K562 (cell line): ENCODE measurements around the gene AFG1L. TPM values are rescaled to one million over a fixed set of nuclear protein-coding genes. Genes with fewer than 3 reads are reported as not detected.

ENCODE experiments used
- ATAC-seq: fragments of 200-7000 bp; cut with Tn5 transposase; 3 replicates; pipeline ENCODE4 v1.9.1; 2020; ENCODE audit warnings: moderate library complexity
- BruUV-seq: library from RNA; stranded (reverse); fragments of 400-500 nt; replicated peaks from 2 replicates; lab custom pipeline; 2021; lab: Mats Ljungman, UMichigan
- CTCF ChIA-PET: fragments of 300-600 bp; formaldehyde crosslinking; extraction: SDS; loops from one replicate; lab custom pipeline; 2021; ENCODE audit warnings: low intra/inter-chr PET ratio; lab: Yijun Ruan, JAX
- POLR2A ChIA-PET: fragments of 300-600, 350-650 bp; sonication (Branson Sonifier 250); formaldehyde crosslinking; extraction: SDS; loops from one replicate; lab custom pipeline; 2021; ENCODE audit warnings: antibody characterized with exemption, inconsistent platforms; lab: Yijun Ruan, JAX
- DNase-seq, 4 experiments: peaks; one replicate each; pipeline versions ENCODE4 v3.0.0 to v3.0.0-alpha.2; 2011 to 2018; ENCODE audit warnings: low spot score in 3 of 4, mixed read lengths in 3 of 4; ENCODE audit errors: extremely low read depth in 1 of 4
- FAIRE-seq: peaks from 2 replicates; lab custom pipeline; 2011; peaks lifted over from hg19 to GRCh38; lab: Jason Lieb, UNC
- H2AFZ ChIP-seq: 2 replicates; pipeline ENCODE4 v1.6.0; 2011; ENCODE audit warnings: low read depth, low read length, control low read depth, inconsistent platforms
- H3K27ac ChIP-seq: fragments of 200-600 bp; 3 replicates; pipeline ENCODE4 v1.8.0; 2011; ENCODE audit warnings: low read depth, mild to moderate bottlenecking, control low read depth, inconsistent platforms, low read length, moderate library complexity, mixed read lengths; ENCODE audit errors: extremely low read depth
- H3K27me3 ChIP-seq, 2 experiments: fragments of 300-600 bp in 1 of 2; 2 replicates in 1 of 2; 3 replicates in 1 of 2; pipeline versions ENCODE4 v1.6.0 to v1.8.0; 2011; ENCODE audit warnings: inconsistent platforms in 2 of 2, low read length in 2 of 2, mild to moderate bottlenecking in 1 of 2, mixed read lengths in 1 of 2, moderate library complexity in 1 of 2; ENCODE audit not compliant: control insufficient read depth in 2 of 2, insufficient read depth in 2 of 2
- H3K36me3 ChIP-seq: fragments of 300-600 bp; 3 replicates; pipeline ENCODE4 v1.8.0; 2011; ENCODE audit warnings: mild to moderate bottlenecking, low read length, inconsistent platforms; ENCODE audit not compliant: control insufficient read depth, insufficient read depth
- H3K4me1 ChIP-seq, 2 experiments: fragments of 200-600 bp in 1 of 2; replicated peaks in 1 of 2; 2 replicates in 1 of 2; 3 replicates in 1 of 2; pipeline versions ENCODE4 v1.5.1 to v1.8.0; 2011; ENCODE audit warnings: inconsistent platforms in 2 of 2, low read length in 2 of 2, mild to moderate bottlenecking in 1 of 2, mixed read lengths in 1 of 2, moderate library complexity in 1 of 2; ENCODE audit not compliant: control insufficient read depth in 2 of 2, insufficient read depth in 2 of 2
- H3K4me2 ChIP-seq: 2 replicates; pipeline ENCODE4 v1.6.1; 2011; ENCODE audit warnings: low read length, control low read depth, inconsistent platforms, mixed read lengths; ENCODE audit not compliant: insufficient read depth
- H3K4me3 ChIP-seq: fragments of 200-600 bp; sonication (generic), shearing (Covaris generic); 2 replicates; pipeline ENCODE4 v1.5.1; 2016; ENCODE audit warnings: control low read depth, inconsistent platforms
- H3K79me2 ChIP-seq: fragments of 200-600 bp; 3 replicates; pipeline ENCODE4 v1.8.0; 2011; ENCODE audit warnings: low read length, inconsistent platforms; ENCODE audit not compliant: control insufficient read depth, insufficient read depth
- H3K9ac ChIP-seq, 2 experiments: 2 replicates each; pipeline versions ENCODE4 v1.6.0 to v1.6.1; 2011; ENCODE audit warnings: low read depth in 2 of 2, low read length in 2 of 2, control low read depth in 1 of 2, inconsistent platforms in 1 of 2, mild to moderate bottlenecking in 1 of 2, mixed read lengths in 1 of 2; ENCODE audit not compliant: insufficient read depth in 1 of 2
- H3K9me1 ChIP-seq: one replicate; pipeline ENCODE4 v1.6.0; 2011; ENCODE audit warnings: inconsistent platforms, mild to moderate bottlenecking, low read length, moderate library complexity; ENCODE audit not compliant: control insufficient read depth, insufficient read depth
- H3K9me3 ChIP-seq: replicated peaks from 2 replicates; pipeline ENCODE4 v1.5.1; 2011; ENCODE audit warnings: low read depth, low read length, inconsistent platforms; ENCODE audit not compliant: control insufficient read depth, insufficient read depth
- H4K20me1 ChIP-seq: replicated peaks from 2 replicates; pipeline ENCODE4 v1.6.1; 2011; ENCODE audit warnings: low read length, inconsistent platforms, mixed read lengths; ENCODE audit not compliant: control insufficient read depth, insufficient read depth
- CBFA2T2 ChIP-seq: fragments of 450-650 bp; conservative IDR thresholded peaks from 2 replicates; pipeline ENCODE4 v1.6.1; 2017; ENCODE audit warnings: mild to moderate bottlenecking
- CBX5 ChIP-seq: IDR thresholded peaks from 2 replicates; pipeline ENCODE4 v1.6.1; 2014; ENCODE audit warnings: low read depth, borderline replicate concordance
- E2F5 ChIP-seq: sonication (generic); formaldehyde crosslinking; IDR thresholded peaks from 2 replicates; pipeline ENCODE4 v1.8.0; 2022; ENCODE audit warnings: mild to moderate bottlenecking, missing genetic modification reagents
- EP400 ChIP-seq: fragments of 450-650 bp; IDR thresholded peaks from 2 replicates; pipeline ENCODE4 v1.6.1; 2017; ENCODE audit warnings: antibody characterized with exemption, mild to moderate bottlenecking, moderate library complexity
- ESRRA ChIP-seq: fragments of 450-650 bp; IDR thresholded peaks from 2 replicates; pipeline ENCODE4 v1.6.1; 2014; ENCODE audit warnings: low read depth, mild to moderate bottlenecking, moderate library complexity, borderline replicate concordance
- GATAD2B ChIP-seq: fragments of 450-650 bp; IDR thresholded peaks from 2 replicates; pipeline ENCODE4 v1.6.1; 2017; ENCODE audit warnings: mild to moderate bottlenecking, borderline replicate concordance
- HOMEZ ChIP-seq: fragments of 250-450 bp; sonication (Bioruptor Pico); IDR thresholded peaks from 2 replicates; pipeline ENCODE4 v1.4.0; 2020; ENCODE audit warnings: mild to moderate bottlenecking, moderate library complexity
- HSF4 ChIP-seq: fragments of 250-450 bp; sonication (Bioruptor Pico); IDR thresholded peaks from 2 replicates; pipeline ENCODE4 v2.1.2; 2022; ENCODE audit warnings: mild to moderate bottlenecking, moderate library complexity, borderline replicate concordance
- IFI16 ChIP-seq: fragments of 250-450 bp; sonication (Bioruptor Pico); IDR thresholded peaks from 2 replicates; pipeline ENCODE4 v2.1.2; 2022; ENCODE audit warnings: mild to moderate bottlenecking, inconsistent platforms
- RB1 ChIP-seq: fragments of 450-650 bp; IDR thresholded peaks from 2 replicates; pipeline ENCODE4 v1.6.1; 2017; ENCODE audit warnings: low read depth, mild to moderate bottlenecking
- XRCC4 ChIP-seq: IDR thresholded peaks from one replicate; pipeline ENCODE4 v1.6.1; 2011; ENCODE audit not compliant: insufficient read depth, insufficient read length; ENCODE audit errors: extremely low read depth
- ZNF143 ChIP-seq: sonication (generic); formaldehyde crosslinking; IDR thresholded peaks from 2 replicates; pipeline ENCODE4 v1.9.0; 2022; ENCODE audit warnings: mild to moderate bottlenecking, missing genetic modification reagents
- ZNF146 ChIP-seq: IDR thresholded peaks from one replicate; pipeline ENCODE4 v1.6.1; 2018; ENCODE audit warnings: missing compliant biosample characterization; ENCODE audit not compliant: unreplicated experiment
- ZNF280B ChIP-seq: fragments of 250-450 bp; sonication (Bioruptor Pico); IDR thresholded peaks from 2 replicates; pipeline ENCODE4 v1.5.1; 2021; ENCODE audit warnings: mild to moderate bottlenecking
- WGBS: fragments of 100-300 bp; shearing (Covaris generic); methylation state at CpG from one replicate; pipeline ENCODE4 v1.1.6; 2016; ENCODE audit warnings: low coverage, mixed read lengths; ENCODE audit not compliant: insufficient coverage; ENCODE audit errors: missing lambda C conversion rate; 5-methylcytosine and 5-hydroxymethylcytosine counted together
- in situ Hi-C: fragments of 300-500 bp; cut with MboI; formaldehyde crosslinking; loops from 4 replicates; pipeline ENCODE4 v1.15.0; 2018; ENCODE audit warnings: inconsistent platforms, mixed read lengths
- intact Hi-C: fragments of 100-400 bp; cut with micrococcal nuclease; formaldehyde crosslinking; loops from 2 replicates; pipeline ENCODE4 v1.14.2; 2022
- polyA plus RNA-seq, 8 experiments: library from polyadenylated mRNA; depleted of rRNA in 4 of 8; stranded (reverse) in 5 of 8; unstranded in 3 of 8; fragments of >200 nt; fragmentation: Nextera tagmentation in 2 of 8; fragmentation: Illumina TruSeq in 1 of 8; extraction: Ambion mirVana in 2 of 8; extraction: Trizol in 1 of 8; gene quantifications; 2 replicates each; pipeline versions ENCODE4 v1.2.1 to v1.2.3, GENCODE V29; 2011 to 2014; ENCODE audit warnings: inconsistent platforms in 1 of 8, missing spikeins in 1 of 8
- total RNA-seq, 7 experiments: library from RNA; depleted of rRNA in 6 of 7; stranded (reverse); fragments of >200 nt in 6 of 7; fragmentation: Illumina TruSeq in 2 of 7; extraction: Trizol in 2 of 7; gene quantifications; 2 replicates each; pipeline versions ENCODE4 v1.2.1 to v1.2.3, GENCODE V29; 2011 to 2021; ENCODE audit warnings: low replicate concordance in 1 of 7

AFG1L gene
- total and polyA plus RNA-seq, 9 of the 15 experiments (the other 6 are each of a cell fraction or from before 2014, with no cell fraction given), result 2.2 to 15.5 (median 5.8) TPM

- in situ Hi-C loops, result no loop called here
- 59% methylated on average over 4 of the region's 4 CpGs for WGBS
Observed at GRCh38 chr6:108323710-108324466, 29.0 kb downstream of the AFG1L start.

More at GRCh38 chr6:108323710-108324466, 29.0 kb downstream of the AFG1L start:
- TF ChIP-seq XRCC4, result no peak
- TF ChIP-seq HOMEZ, result no peak
- TF ChIP-seq IFI16 (CRISPR knock-in tag), result no peak
- no peak for TF ChIP-seq ZNF143 (CRISPR knock-in tag)
- TF ChIP-seq RB1, result no peak
- TF ChIP-seq EP400, result no peak
- TF ChIP-seq CBFA2T2, result no peak
- TF ChIP-seq HSF4, result no peak
- TF ChIP-seq CBX5, result no peak
- no peak for TF ChIP-seq E2F5
- no peak for TF ChIP-seq GATAD2B
- no peak for TF ChIP-seq ZNF280B (CRISPR knock-in tag)
- TF ChIP-seq ESRRA, result no peak
- TF ChIP-seq ZNF146 (CRISPR knock-in tag), result no peak
- POLR2A ChIA-PET, result interaction anchor here (0.6 kb wide), 1 partner anchor 29 kb away, joined by 3 read pairs; no protein-coding TSS in a partner anchor
- H3K4me2 ChIP-seq, result no peak overlapping the region
- H3K79me2 ChIP-seq, result no peaks in the 10 kb centered on the region
- intact Hi-C loops, result no loop called here
- H3K27ac ChIP-seq, result no peak overlapping the region
- BruUV-seq, result no TSS peak
- no peaks in the 10 kb centered on the region for H4K20me1 ChIP-seq
- H2AFZ ChIP-seq, result no peak overlapping the region
- FAIRE-seq (no peak), DNase-seq (no peak), ATAC-seq (no peak)
- no peaks in the 10 kb centered on the region for H3K27me3 ChIP-seq
- no peak overlapping the region for H3K9ac ChIP-seq
- H3K9me3 ChIP-seq, result no peaks in the 10 kb centered on the region
- no peaks in the 10 kb centered on the region for H3K9me1 ChIP-seq
- no peaks in the 10 kb centered on the region for H3K4me1 ChIP-seq
- CTCF ChIA-PET, result no interaction called here
- no peak overlapping the region for H3K4me3 ChIP-seq
- peaks cover 25% of the 10 kb centered on the region; the same call in 2 of the 3 replicates for H3K36me3 ChIP-seq
